ENCODE measurements around the gene TDRD7. TPM values are rescaled to one million over a fixed set of nuclear protein-coding genes. Genes with fewer than 3 reads are reported as not detected.

TDRD7 gene
- total and polyA plus RNA-seq, 3 donors from 2014 or later = 31.2 to 85.8 (median 32.2) TPM

DNA sequence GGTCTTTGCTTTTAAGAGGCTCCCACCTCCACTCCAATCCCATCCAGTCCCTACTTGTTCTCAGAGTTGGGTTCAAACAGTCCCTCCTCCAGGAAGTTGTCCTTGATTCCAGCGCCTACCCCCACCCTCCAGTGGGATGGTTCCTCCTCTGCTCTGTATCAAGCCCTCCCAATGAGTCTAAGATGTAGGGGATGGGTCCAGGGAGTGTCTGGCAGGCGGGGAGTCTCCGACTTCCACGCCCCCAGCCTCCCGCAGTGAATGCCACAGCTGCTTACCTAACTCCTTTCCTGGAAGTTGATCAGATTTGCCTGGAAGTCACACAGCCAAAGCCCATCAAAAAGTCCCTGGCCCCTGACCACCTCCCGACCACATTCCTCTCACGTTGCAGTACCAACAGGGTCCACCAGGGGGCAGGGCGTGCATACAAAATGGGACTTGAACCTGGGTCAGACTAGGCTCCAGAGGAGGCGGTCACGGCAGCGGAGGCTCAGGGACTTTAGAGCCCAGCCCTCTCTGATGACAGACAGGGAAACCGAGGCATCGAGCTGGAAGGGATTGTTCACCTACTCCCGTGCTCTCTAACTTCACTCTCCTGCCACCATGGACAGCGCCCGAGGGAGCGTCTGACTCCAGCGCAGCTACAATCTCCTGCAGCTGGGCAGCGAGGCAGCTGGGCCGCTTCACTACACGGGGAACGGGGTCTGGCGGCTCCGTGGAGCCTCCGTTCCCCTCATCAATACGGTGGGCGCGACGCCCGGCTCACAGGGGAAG, 25.0 kb upstream of the TDRD7 start:
- TF ChIP-seq POLR2A (IDR thresholded peaks at IDR 0.05) = no peak
- peak; percentile 86 to 97 (median 89) for TF ChIP-seq CTCF (IDR thresholded peaks at IDR 0.05)
- intact Hi-C loops (cut with DNase I; ENCODE audit: low total_unique reads) = no loop called here
- no peaks in the 10 kb centered on the region for H3K36me3 ChIP-seq (ENCODE audit: low read depth, missing control alignments)
- H3K27me3 ChIP-seq = no peaks in the 10 kb centered on the region
- no peaks in the 10 kb centered on the region for H3K9me3 ChIP-seq
- DNase-seq = peak; percentile 81
- no peak overlapping the region for H3K27ac ChIP-seq
- H3K4me1 ChIP-seq = no peaks in the 10 kb centered on the region
- 9 to 10% methylated on average over 4 to 29 of the region's 30 CpGs for WGBS, 2 donors
- H3K4me3 ChIP-seq = no peak overlapping the region

- 34% methylated on average over 6 to 13 of the region's 13 CpGs for WGBS, 2 donors
- H3K36me3 ChIP-seq (ENCODE audit: low read depth, missing control alignments) = no peaks in the 10 kb centered on the region
- H3K27ac ChIP-seq = no peak overlapping the region
- H3K4me1 ChIP-seq = no peaks in the 10 kb centered on the region
- no peaks in the 10 kb centered on the region for H3K27me3 ChIP-seq
- DNase-seq = no peak
- intact Hi-C loops (cut with DNase I; ENCODE audit: low total_unique reads) = no loop called here
- H3K4me3 ChIP-seq = no peak overlapping the region
- H3K9me3 ChIP-seq = no peaks in the 10 kb centered on the region
- TF ChIP-seq CTCF (IDR thresholded peaks at IDR 0.05) = no peak
- no peak for TF ChIP-seq POLR2A (IDR thresholded peaks at IDR 0.05)
Measured at GRCh38 chr9:97387504-97387886, 24.4 kb upstream of the TDRD7 start.

- H3K27me3 ChIP-seq = no peaks in the 10 kb centered on the region
- TF ChIP-seq CTCF (IDR thresholded peaks at IDR 0.05) = no peak
- no peak for TF ChIP-seq POLR2A (IDR thresholded peaks at IDR 0.05)
Measured at GRCh38 chr9:97387936-97388684, 23.8 kb upstream of the TDRD7 start.

GRCh38 chr9:97388721-97389238, 23.1 kb upstream of the TDRD7 start:
- H3K27ac ChIP-seq = no peak overlapping the region
- intact Hi-C loops (cut with DNase I; ENCODE audit: low total_unique reads) = no loop called here
- DNase-seq = peak; percentile 6
- H3K4me3 ChIP-seq = no peak overlapping the region
- no peaks in the 10 kb centered on the region for H3K9me3 ChIP-seq
- H3K27me3 ChIP-seq = no peaks in the 10 kb centered on the region
- no peaks in the 10 kb centered on the region for H3K4me1 ChIP-seq
- 83 to 92% methylated on average over 2 to 5 of the region's 5 CpGs for WGBS, 2 donors
- no peaks in the 10 kb centered on the region for H3K36me3 ChIP-seq (ENCODE audit: low read depth, missing control alignments)
- no peak for TF ChIP-seq CTCF (IDR thresholded peaks at IDR 0.05)
- no peak for TF ChIP-seq POLR2A (IDR thresholded peaks at IDR 0.05)

More at GRCh38 chr9:97387936-97388684, 23.8 kb upstream of the TDRD7 start:
- H3K36me3 ChIP-seq (ENCODE audit: low read depth, missing control alignments) = no peaks in the 10 kb centered on the region
- intact Hi-C loops (cut with DNase I; ENCODE audit: low total_unique reads) = no loop called here
- no peaks in the 10 kb centered on the region for H3K4me1 ChIP-seq
- H3K9me3 ChIP-seq = no peaks in the 10 kb centered on the region
- no peak overlapping the region for H3K27ac ChIP-seq
- DNase-seq = peak; percentile 9
- H3K4me3 ChIP-seq = no peak overlapping the region
- WGBS, 2 donors = 60 to 61% methylated on average over 4 to 5 of the region's 5 CpGs
